Endothelial cell of umbilical vein (primary cell): ENCODE measurements around the gene EXOC6B. TPM values are rescaled to one million over a fixed set of nuclear protein-coding genes. Genes with fewer than 3 reads are reported as not detected.

ENCODE experiments used
- BruUV-seq: library from RNA; stranded (reverse); fragments of 400-500 nt; replicated peaks from 2 replicates; lab custom pipeline; 2021; lab: Mats Ljungman, UMichigan
- CTCF ChIA-PET: fragments of 300-600, 350-600 bp; sonication (Branson Sonifier 250); formaldehyde crosslinking; loops from one replicate; lab custom pipeline; 2021; ENCODE audit warnings: antibody characterized with exemption, inconsistent platforms; lab: Charles Lee
- POLR2A ChIA-PET: fragments of 300-600, 350-600 bp; sonication (Branson Sonifier 250); formaldehyde crosslinking; loops from one replicate; lab custom pipeline; 2021; ENCODE audit warnings: antibody characterized with exemption, inconsistent platforms; lab: Charles Lee
- DNase-seq: peaks from one replicate; pipeline ENCODE4 v3.0.0-alpha.2; 2011; ENCODE audit warnings: low read depth, low spot score
- FAIRE-seq: peaks from 2 replicates; lab custom pipeline; 2011; peaks lifted over from hg19 to GRCh38; lab: Jason Lieb, UNC
- H2AFZ ChIP-seq: 2 replicates; pipeline ENCODE4 v1.6.0; 2012; ENCODE audit warnings: low read depth, low read length, control low read depth, inconsistent platforms
- H3K27ac ChIP-seq: 2 replicates; pipeline ENCODE4 v1.5.1; 2011; ENCODE audit warnings: low read depth, mild to moderate bottlenecking, control low read depth, low read length, moderate library complexity; ENCODE audit not compliant: insufficient read depth
- H3K27me3 ChIP-seq, 2 experiments: 2 replicates each; pipeline versions ENCODE4 v1.6.0 to v1.6.1; 2011; ENCODE audit warnings: low read length in 2 of 2, mixed read lengths in 1 of 2; ENCODE audit not compliant: control insufficient read depth in 2 of 2, insufficient read depth in 2 of 2
- H3K36me3 ChIP-seq, 2 experiments: 2 replicates in 1 of 2; 3 replicates in 1 of 2; pipeline ENCODE4 v1.5.1; 2011; ENCODE audit warnings: low read length in 2 of 2, mild to moderate bottlenecking in 1 of 2, moderate library complexity in 1 of 2; ENCODE audit not compliant: control insufficient read depth in 2 of 2, insufficient read depth in 2 of 2; ENCODE audit errors: extremely low read depth in 1 of 2
- H3K4me1 ChIP-seq: 3 replicates; pipeline ENCODE4 v1.5.1; 2011; ENCODE audit warnings: mild to moderate bottlenecking, low read length; ENCODE audit not compliant: control insufficient read depth, insufficient read depth; ENCODE audit errors: extremely low read depth
- H3K4me2 ChIP-seq: 2 replicates; pipeline ENCODE4 v1.6.1; 2011; ENCODE audit warnings: low read length, control low read depth, mixed read lengths; ENCODE audit not compliant: insufficient read depth
- H3K4me3 ChIP-seq, 3 experiments: fragments of 200-600 bp in 1 of 3; sonication (generic), shearing (Covaris generic) in 1 of 3; replicated peaks in 1 of 3; 2 replicates each; pipeline ENCODE4 v1.5.1; 2011 to 2016; ENCODE audit warnings: control low read depth in 3 of 3, low read length in 3 of 3, mild to moderate bottlenecking in 2 of 3, inconsistent platforms in 1 of 3, low read depth in 1 of 3, moderate library complexity in 1 of 3; ENCODE audit not compliant: insufficient read depth in 1 of 3
- H3K79me2 ChIP-seq: 2 replicates; pipeline ENCODE4 v1.6.0; 2012; ENCODE audit warnings: low read length, inconsistent platforms; ENCODE audit not compliant: control insufficient read depth, insufficient read depth
- H3K9ac ChIP-seq: replicated peaks from 2 replicates; pipeline ENCODE3; 2011; ENCODE audit warnings: low read length, control low read depth; ENCODE audit not compliant: insufficient read depth; ENCODE audit errors: extremely low read depth
- H3K9me1 ChIP-seq: replicated peaks from 3 replicates; pipeline ENCODE4 v1.6.0; 2011; ENCODE audit warnings: mild to moderate bottlenecking, low read length; ENCODE audit not compliant: control insufficient read depth, insufficient read depth; ENCODE audit errors: extremely low read depth
- H3K9me3 ChIP-seq: replicated peaks from 2 replicates; pipeline ENCODE4 v1.5.1; 2012; ENCODE audit warnings: low read length, inconsistent platforms; ENCODE audit not compliant: control insufficient read depth, insufficient read depth
- H4K20me1 ChIP-seq: replicated peaks from 2 replicates; pipeline ENCODE3; 2011; ENCODE audit warnings: mild to moderate bottlenecking, low read length; ENCODE audit not compliant: control insufficient read depth, insufficient read depth; ENCODE audit errors: extremely low read depth
- CTCF ChIP-seq, 2 donors: IDR thresholded peaks; 1 replicate in 1 of 2; 2 replicates in 1 of 2; pipeline ENCODE4 v1.5.1; 2011; ENCODE audit warnings: low read length in 2 of 2, mild to moderate bottlenecking in 2 of 2, moderate library complexity in 2 of 2, control low read depth in 1 of 2, inconsistent platforms in 1 of 2, low read depth in 1 of 2; ENCODE audit not compliant: insufficient read depth in 1 of 2; ENCODE audit errors: extremely low read depth in 1 of 2
- EZH2 ChIP-seq: IDR thresholded peaks from 2 replicates; pipeline ENCODE4 v1.6.1; 2012; ENCODE audit warnings: borderline replicate concordance, low read depth, mild to moderate bottlenecking, moderate library complexity, low read length, inconsistent platforms; ENCODE audit not compliant: severe bottlenecking
- FOS ChIP-seq: IDR thresholded peaks from 2 replicates; pipeline ENCODE4 v1.6.1; 2011; ENCODE audit warnings: mild to moderate bottlenecking, low read length, moderate library complexity, borderline replicate concordance; ENCODE audit not compliant: insufficient read depth
- GATA2 ChIP-seq: IDR thresholded peaks from 2 replicates; pipeline ENCODE4 v1.7.0; 2011; ENCODE audit warnings: low read depth, mild to moderate bottlenecking, moderate library complexity, mixed read lengths, low read length; ENCODE audit not compliant: insufficient read length, insufficient read depth
- JUN ChIP-seq: IDR thresholded peaks from 2 replicates; pipeline ENCODE4 v1.6.1; 2011; ENCODE audit warnings: borderline replicate concordance, low read depth; ENCODE audit not compliant: insufficient read length, insufficient read depth
- MAX ChIP-seq: IDR thresholded peaks from 2 replicates; pipeline ENCODE4 v1.6.1; 2011; ENCODE audit not compliant: insufficient read depth, insufficient read length
- MYC ChIP-seq: IDR thresholded peaks from one replicate; pipeline ENCODE4 v1.6.1; 2011; ENCODE audit warnings: mild to moderate bottlenecking, low read depth, low read length
- POLR2A ChIP-seq: IDR thresholded peaks from 2 replicates; pipeline ENCODE4 v1.6.1; 2012; ENCODE audit warnings: low read depth, mild to moderate bottlenecking, control low read depth, low read length
- POLR2AphosphoS5 ChIP-seq: IDR thresholded peaks from 2 replicates; pipeline ENCODE4 v1.6.1; 2012; ENCODE audit warnings: low read depth, mild to moderate bottlenecking, control low read depth, low read length, moderate library complexity; ENCODE audit not compliant: insufficient read depth
- dilution Hi-C: fragments of 300-500 bp; cut with MboI; formaldehyde crosslinking; loops from one replicate; pipeline ENCODE4 v1.15.0; 2019; ENCODE audit warnings: low sequenced_read_pairs; ENCODE audit not compliant: extremely low pct_ligation_motif_present
- intact Hi-C: fragments of 100-400 bp; cut with micrococcal nuclease; formaldehyde crosslinking; loops from one replicate; pipeline ENCODE4 v1.10.0; 2022
- polyA plus RNA-seq, 4 experiments: library from polyadenylated mRNA; depleted of rRNA in 3 of 4; stranded (reverse) in 3 of 4; unstranded in 1 of 4; fragments of >200 nt; gene quantifications; 2 replicates each; pipeline versions ENCODE4 v1.2.1 to v1.2.3, GENCODE V29; 2011 to 2012; ENCODE audit warnings: missing spikeins in 1 of 4
- total RNA-seq: library from RNA; stranded (reverse); gene quantifications from 2 replicates; pipeline ENCODE4 v1.2.3, GENCODE V29; 2021

EXOC6B gene
- total and polyA plus RNA-seq, 2 donors (not counting 3 experiments of a cell fraction or from before 2014, with no cell fraction given): 10.8 to 34.8 TPM

GRCh38 chr2:72696559-72696958 lies 129.3 kb downstream of the EXOC6B start:
- Histone ChIP-seq H4K20me1 (no peaks in the 10 kb centered on the region), H3K36me3 (no peaks in the 10 kb centered on the region), H3K9me3 (no peaks in the 10 kb centered on the region), H3K27me3 (no peaks in the 10 kb centered on the region), H3K27ac (no peak overlapping the region), H3K4me2 (no peak overlapping the region), H3K4me3 (no peak overlapping the region), H3K4me1 (no peaks in the 10 kb centered on the region), H2AFZ (no peak overlapping the region), H3K79me2 (no peaks in the 10 kb centered on the region), H3K9me1 (no peaks in the 10 kb centered on the region), H3K9ac (no peak overlapping the region)
- TF ChIP-seq CTCF (IDR thresholded peaks at IDR 0.05; ENCODE audit: extremely low read depth in 1 of 2, insufficient read depth in 1 of 2, low read depth in 1 of 2, low read length in 2 of 2) (no peak), GATA2 (no peak), MAX (no peak), JUN (no peak), POLR2AphosphoS5 (no peak), POLR2A (no peak), EZH2 (no peak), MYC (no peak), FOS (no peak)
- CTCF ChIA-PET: no interaction called here
- POLR2A ChIA-PET: no interaction called here
- intact Hi-C loops (no loop called here), dilution Hi-C loops (no loop called here)
- BruUV-seq: no TSS peak
- FAIRE-seq (no peak), DNase-seq (no peak)
